ENCODE results near the gene NAPEPLD.
"Not testable (repeated sequence)": the region's sequence is repeated elsewhere in the genome, so short reads cannot be mapped to it uniquely, and the experiment has no call there.

Gene NAPEPLD

DNA sequence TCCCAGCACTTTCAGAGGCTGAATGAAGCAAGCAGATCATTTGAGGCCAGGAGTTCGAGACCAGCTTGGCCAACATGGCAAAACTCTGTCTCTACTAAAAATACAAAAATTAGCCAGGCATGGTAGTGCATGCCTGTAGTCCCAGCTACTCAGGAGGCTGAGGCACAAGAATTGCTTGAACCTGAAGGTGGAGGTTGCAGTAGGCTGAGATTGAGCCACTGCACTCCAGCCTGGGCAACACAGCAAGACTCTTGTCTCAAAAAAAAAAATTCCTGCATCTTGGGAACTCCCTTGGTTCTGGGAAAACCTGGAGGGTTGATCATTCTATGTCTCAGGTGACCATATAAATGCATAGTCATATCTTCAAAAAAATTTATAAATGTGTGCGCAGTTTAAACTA is 4.1 kb downstream of the NAPEPLD start:
- not testable (repeated sequence) for H3K4me3 ChIP-seq (ENCODE audit: low read depth, low read length)

DNA sequence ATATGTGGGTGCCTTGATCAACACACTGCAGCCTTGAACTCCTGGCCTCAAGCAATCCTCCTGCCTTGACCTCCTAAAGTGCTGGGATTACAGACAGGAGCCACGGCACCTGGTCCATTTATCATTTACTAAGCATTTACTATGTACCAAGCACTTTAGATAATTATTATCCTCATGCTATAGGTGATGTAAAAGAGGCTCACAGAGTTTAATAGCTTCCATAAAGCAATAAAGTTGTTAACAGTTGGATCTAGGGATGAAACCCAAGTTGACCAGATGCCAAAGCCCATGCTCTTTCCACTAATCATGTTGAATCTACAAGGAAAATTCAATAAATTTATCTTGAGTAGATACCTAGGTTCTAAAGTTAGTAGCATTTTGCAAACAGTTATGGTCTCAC is 5.0 kb downstream of the NAPEPLD start:
- no peak overlapping the region for H3K4me3 ChIP-seq (ENCODE audit: low read depth, low read length)

GRCh38 chr7:103142494-103142893 is 6.4 kb downstream of the NAPEPLD start:
- no peak overlapping the region for H3K4me3 ChIP-seq (ENCODE audit: low read depth, low read length)

- H3K4me3 ChIP-seq (ENCODE audit: low read depth, low read length): no peak overlapping the region
These were observed 7.0 kb downstream of the NAPEPLD start for GRCh38 chr7:103141753-103142404.

DNA sequence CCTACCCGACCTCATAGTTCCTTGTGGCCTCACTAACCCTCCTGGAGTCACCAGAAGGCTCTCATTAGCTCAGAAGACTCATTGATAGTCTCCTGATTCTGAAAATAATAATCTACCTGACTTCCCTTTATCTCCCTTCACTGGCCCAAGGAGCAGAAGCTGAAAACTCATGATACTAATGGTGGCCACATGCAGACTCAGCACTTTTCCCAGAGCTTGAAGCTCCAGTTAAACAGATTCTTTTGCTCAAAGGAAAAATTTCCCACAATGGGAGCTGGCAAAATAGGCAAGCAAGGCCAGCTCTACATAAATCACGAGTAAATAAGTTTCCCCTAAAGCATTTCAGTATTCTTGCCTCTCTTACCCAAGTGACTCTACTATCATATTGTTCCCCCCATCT is 8.2 kb downstream of the NAPEPLD start:
- H3K4me3 ChIP-seq (ENCODE audit: low read depth, low read length): no peak overlapping the region

GRCh38 chr7:103140061-103140460 is 8.8 kb downstream of the NAPEPLD start:
- no peak overlapping the region for H3K4me3 ChIP-seq (ENCODE audit: low read depth, low read length)

GRCh38 chr7:103134836-103135554 is 13.9 kb downstream of the NAPEPLD start:
- no peak overlapping the region for H3K4me3 ChIP-seq (ENCODE audit: low read depth, low read length)

DNA sequence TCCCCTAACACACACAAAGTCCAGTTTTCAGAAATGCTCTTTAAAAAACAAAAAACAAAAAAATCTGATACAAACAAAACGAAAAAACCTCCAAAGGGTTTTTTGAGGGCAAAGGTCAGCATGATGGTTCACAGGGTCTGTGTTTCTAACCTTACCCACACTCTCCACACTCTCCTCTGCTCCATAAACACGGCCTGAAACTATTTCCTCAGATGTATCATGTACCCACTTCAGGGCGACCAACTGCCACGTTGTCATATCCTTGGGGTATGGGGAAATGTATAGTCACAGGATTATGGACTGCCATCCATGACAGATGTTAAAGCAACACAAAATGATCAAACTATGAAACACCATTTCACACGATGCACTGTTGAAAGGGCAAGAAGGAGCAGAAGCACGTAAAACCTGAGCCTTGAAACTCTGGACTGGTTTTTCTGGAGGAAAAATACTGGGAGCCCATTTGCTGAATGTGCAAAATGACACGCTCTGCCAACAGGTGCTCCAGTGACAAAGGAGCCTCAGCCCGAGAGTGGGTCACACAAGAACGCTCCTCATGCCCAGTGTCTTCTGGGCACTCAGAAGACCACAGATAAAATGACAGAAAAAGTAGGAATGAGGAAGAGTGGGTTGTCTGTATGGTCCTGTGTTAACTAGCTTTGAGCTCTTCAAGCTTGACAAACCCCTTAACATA is 15.8 kb downstream of the NAPEPLD start:
- no peak overlapping the region for H3K4me3 ChIP-seq (ENCODE audit: low read depth, low read length)

- no peak overlapping the region for H3K4me3 ChIP-seq (ENCODE audit: low read depth, low read length)
These were observed 17.8 kb downstream of the NAPEPLD start for GRCh38 chr7:103130901-103131624.

DNA sequence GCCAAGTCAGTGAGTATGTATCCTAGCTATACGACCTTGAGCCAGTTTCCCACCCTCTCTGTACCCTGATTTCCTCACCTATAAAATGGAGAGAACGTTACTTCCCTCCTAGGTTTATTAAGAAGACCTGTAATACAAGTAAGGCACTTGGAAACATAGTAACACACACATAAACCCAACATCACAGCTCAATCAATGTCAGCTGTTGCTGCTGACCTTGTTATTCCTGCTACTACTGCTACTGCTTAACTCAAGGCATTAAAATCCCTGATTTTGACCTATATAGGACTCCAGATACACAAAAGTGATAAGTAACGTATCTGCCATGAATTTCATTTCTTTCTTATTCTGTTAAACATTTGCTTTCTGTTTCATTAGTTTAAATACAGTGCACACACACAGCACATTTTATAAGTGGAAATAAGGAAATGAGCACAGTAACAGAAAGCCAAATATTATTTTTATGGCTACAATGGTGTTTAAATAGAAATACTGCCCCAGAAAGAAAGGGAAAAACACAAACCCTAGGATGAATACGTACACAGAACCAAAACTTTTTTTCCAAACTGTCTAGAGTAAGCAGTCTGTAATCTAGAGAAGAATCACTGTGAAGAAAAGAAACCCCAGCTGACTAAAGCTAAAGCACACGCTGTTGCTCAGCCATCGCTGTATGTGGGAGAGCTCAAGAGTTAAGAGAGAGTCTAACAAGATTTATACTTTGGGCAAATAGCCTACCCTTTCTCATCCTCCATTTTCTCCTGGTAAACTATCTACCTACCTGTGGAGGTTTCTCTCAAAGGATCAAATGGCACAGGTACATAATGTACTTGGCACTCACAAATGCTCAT is 19.0 kb downstream of the NAPEPLD start:
- H3K4me3 ChIP-seq (ENCODE audit: low read depth, low read length): no peak overlapping the region

DNA sequence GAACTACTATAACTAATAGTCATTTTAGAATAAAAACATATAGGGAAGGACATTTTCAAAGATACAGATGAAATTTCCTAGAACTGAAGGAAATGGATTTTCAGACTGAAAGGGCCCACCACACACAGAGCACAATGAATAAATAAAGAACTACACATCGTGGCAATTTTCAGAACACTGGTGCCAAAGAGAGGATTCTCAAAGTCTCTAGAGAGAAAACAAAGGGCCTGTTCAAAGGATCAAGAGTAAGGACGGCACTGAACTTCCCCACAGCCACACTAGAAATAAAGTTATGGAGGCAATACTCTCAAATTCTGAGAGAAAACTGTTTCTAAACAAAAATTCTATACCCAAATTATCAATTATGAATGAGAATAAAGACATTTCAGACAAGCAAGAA is 21.9 kb downstream of the NAPEPLD start:
- no peak overlapping the region for H3K4me3 ChIP-seq (ENCODE audit: low read depth, low read length)

DNA sequence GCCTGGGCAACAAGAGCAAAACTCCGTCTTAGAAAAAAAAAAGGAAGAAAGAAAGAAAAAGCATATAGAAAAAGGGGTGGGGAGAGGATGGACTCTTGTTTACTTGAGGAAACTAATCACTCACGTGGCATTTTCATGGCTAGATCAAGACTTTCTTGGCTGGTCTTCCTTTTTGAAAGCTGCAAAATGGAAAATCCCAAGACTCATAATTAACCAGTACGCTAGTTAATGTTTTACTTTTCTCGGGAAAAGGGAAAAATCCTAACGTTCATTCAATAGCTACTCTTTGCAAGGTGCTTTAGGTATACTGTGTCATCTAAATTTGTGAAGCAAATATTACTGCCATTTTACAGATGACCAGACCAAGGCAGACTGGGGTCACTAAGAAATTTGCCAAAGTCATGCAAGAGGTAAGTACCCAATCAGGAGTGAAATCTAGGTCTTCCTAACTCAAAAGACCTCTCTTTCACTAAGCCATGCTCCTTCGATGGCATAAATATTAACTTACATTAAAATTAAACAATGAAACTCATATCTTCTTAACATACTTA is 24.4 kb downstream of the NAPEPLD start:
- no peak overlapping the region for H3K4me3 ChIP-seq (ENCODE audit: low read depth, low read length)

- no peak overlapping the region for H3K4me3 ChIP-seq (ENCODE audit: low read depth, low read length)
These were observed 25.4 kb downstream of the NAPEPLD start for GRCh38 chr7:103123529-103123928.

DNA sequence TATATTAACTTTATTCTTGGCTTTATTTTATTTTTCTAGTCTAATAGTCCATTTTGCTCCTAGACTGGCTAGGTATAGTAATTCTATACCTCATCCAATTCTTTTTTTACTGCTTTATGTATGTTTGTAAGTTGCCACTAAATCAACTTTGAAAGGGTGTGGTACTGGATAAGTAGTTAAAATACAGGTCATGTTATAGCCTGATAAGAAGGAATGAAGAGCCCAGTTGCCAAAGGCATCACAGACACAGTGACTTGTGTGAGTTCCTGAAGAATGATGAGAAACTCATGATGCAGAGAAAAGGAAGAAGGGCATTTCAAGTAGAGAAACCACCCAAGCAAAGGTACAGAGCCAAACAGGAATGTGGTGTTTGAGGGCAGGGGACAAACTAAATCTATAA is 27.3 kb downstream of the NAPEPLD start:
- H3K4me3 ChIP-seq (ENCODE audit: low read depth, low read length): no peak overlapping the region

GRCh38 chr7:103120362-103120761 is 28.5 kb downstream of the NAPEPLD start:
- H3K4me3 ChIP-seq (ENCODE audit: low read depth, low read length): no peak overlapping the region

GRCh38 chr7:103119791-103120291 is 29.1 kb downstream of the NAPEPLD start:
- no peak overlapping the region for H3K4me3 ChIP-seq (ENCODE audit: low read depth, low read length)

DNA sequence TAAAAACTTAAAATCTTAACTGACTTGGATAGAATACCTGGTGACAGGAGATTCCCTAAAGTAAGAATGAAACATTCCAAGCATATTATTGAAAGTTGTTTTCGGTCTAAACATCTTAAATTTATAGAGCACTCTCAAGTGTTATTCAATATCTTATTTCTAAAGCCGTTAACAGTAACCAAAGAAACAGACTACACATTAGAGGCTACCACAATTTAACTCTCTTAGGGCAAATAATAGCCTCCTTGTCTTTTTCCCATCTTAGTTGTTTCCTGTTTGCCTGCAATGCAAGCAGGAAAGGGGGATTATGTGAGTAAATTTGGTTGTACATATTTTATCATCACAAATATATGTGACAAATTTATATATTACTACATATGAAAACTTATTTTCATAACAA is 31.4 kb downstream of the NAPEPLD start:
- no peak overlapping the region for H3K4me3 ChIP-seq (ENCODE audit: low read depth, low read length)

DNA sequence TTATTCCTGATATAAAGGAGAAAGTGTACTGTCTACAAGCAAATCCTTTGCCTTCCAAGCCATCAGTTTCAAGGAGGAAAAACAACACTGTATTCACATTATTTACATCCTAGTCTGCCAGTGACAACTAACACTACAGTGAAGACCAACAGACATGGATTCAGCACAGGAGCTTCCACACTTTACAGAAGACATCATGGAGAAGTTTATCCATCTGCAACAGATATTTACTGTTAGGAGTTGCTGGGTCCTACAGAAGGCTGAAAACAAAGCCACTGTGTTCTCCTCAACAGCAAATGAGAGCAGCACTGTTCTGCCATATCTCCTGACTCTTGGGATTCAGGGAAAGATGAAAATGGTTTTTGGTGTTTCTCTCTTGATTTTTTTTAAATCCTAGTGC is 31.9 kb downstream of the NAPEPLD start:
- no peak overlapping the region for H3K4me3 ChIP-seq (ENCODE audit: low read depth, low read length)

DNA sequence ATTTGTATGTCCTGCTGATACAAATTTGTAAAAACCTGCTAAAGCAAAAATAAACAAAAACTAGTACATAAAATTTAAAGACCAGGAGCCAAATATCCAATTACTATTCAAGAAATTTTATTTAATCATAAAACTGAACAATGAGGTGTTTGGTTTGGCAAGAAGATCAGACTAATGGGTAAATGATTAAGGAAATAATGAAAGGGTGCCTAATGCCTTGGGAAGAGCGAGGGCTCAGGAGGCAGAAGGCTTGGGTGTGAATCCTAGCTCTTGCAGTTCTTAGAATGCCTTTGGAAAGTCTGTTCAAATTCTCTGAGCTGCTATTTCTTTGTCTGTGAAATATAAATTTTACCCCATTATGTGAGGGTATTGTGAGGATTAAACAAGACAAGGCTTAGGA is 32.4 kb downstream of the NAPEPLD start:
- no peak overlapping the region for H3K4me3 ChIP-seq (ENCODE audit: low read depth, low read length)

DNA sequence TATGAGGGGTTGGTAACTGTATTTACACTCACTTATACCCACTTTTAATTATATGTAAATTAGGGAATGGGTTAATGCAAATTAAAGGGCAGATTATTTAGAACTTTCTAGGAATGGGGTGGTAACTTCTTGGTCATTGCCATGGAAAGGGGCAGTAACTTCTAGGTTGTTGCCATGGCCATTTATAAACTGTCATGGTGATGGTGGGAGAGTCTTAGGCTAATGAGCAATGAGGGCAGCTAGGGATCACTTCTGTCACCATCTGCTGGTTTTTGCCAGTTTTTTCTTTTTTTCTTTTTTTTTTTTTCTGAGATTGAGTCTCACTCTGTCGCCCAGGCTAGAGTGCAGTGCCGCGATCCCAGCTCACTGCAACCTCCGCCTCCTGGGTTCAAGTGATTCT is 33.1 kb downstream of the NAPEPLD start:
- no peak overlapping the region for H3K4me3 ChIP-seq (ENCODE audit: low read depth, low read length)

Measured in iPS-11a (cell line).